Mesenteric fat pad (tissue), 1 donor: Measurements from ENCODE around the gene DNAJC22. TPM values are rescaled to one million over a fixed set of nuclear protein-coding genes. Genes with fewer than 3 reads are reported as not detected.
"Not testable (repeated sequence)": the region's sequence is repeated elsewhere in the genome, so short reads cannot be mapped to it uniquely, and the experiment has no call there.

Experiments used
- DNase-seq: peaks from one replicate; pipeline ENCODE4 v3.0.0-alpha.2; 2020; ENCODE audit warnings: low spot score
- long read RNA-seq: library from polyadenylated mRNA; unstranded; transcript quantifications from one replicate; pipeline ENCODE4 v2.0.0, GENCODE V29; 2020
- total RNA-seq: library from RNA; stranded (reverse); fragmentation: NEBNext Ultra II Directional; extraction: Animal tissue kit (Norgen Biotek cat#: 25700); gene quantifications from one replicate; pipeline ENCODE4 v1.2.1, GENCODE V29; 2021
- donor health status: DM: yes; HTN: yes; CAD: no.

Gene DNAJC22
- not detected for total RNA-seq
- long read RNA-seq = 0 reads

- peak; percentile 53 for DNase-seq
Measured at GRCh38 chr12:49346659-49347310, at the start of gene DNAJC22. DNAJC22 (plus strand) TSS chr12:49346888; CDS start chr12:49348873, 1,985 bp downstream.

GRCh38 chr12:49297695-49298060 lies 49.0 kb upstream of the DNAJC22 start:
- no peak for DNase-seq

GRCh38 chr12:49298160-49298559 lies 48.5 kb upstream of the DNAJC22 start:
- no peak for DNase-seq

- DNase-seq = no peak
Measured at GRCh38 chr12:49301760-49302159, 44.9 kb upstream of the DNAJC22 start.

- no peak for DNase-seq
Measured at GRCh38 chr12:49304161-49304560, 42.5 kb upstream of the DNAJC22 start.

- DNase-seq = no peak
Measured at GRCh38 chr12:49305762-49306510, 40.8 kb upstream of the DNAJC22 start.

- DNase-seq = no peak
Measured at GRCh38 chr12:49309386-49309785, 37.3 kb upstream of the DNAJC22 start.

GRCh38 chr12:49310451-49311000 lies 36.2 kb upstream of the DNAJC22 start:
- not testable (repeated sequence) for DNase-seq

GRCh38 chr12:49314811-49315210 lies 31.9 kb upstream of the DNAJC22 start:
- DNase-seq = no peak

- not testable (repeated sequence) for DNase-seq
Measured at GRCh38 chr12:49317118-49317517, 29.6 kb upstream of the DNAJC22 start.

- not testable (repeated sequence) for DNase-seq
Measured at GRCh38 chr12:49320411-49321103, 26.1 kb upstream of the DNAJC22 start.

- DNase-seq = no peak
Measured at GRCh38 chr12:49322367-49322707, 24.4 kb upstream of the DNAJC22 start.

- peak; percentile 98 for DNase-seq
Measured at GRCh38 chr12:49322708-49323523, 23.8 kb upstream of the DNAJC22 start, which contains the start of gene TROAP. TROAP (plus strand) TSS chr12:49323255; CDS start chr12:49323609, 354 bp downstream.

GRCh38 chr12:49323524-49324097 lies 23.1 kb upstream of the DNAJC22 start:
- no peak for DNase-seq

- no peak for DNase-seq
Measured at GRCh38 chr12:49325606-49326005, 21.1 kb upstream of the DNAJC22 start.

GRCh38 chr12:49327368-49327767 lies 19.3 kb upstream of the DNAJC22 start:
- DNase-seq = no peak

GRCh38 chr12:49327887-49328286 lies 18.8 kb upstream of the DNAJC22 start:
- no peak for DNase-seq

GRCh38 chr12:49328816-49329215 lies 17.9 kb upstream of the DNAJC22 start:
- DNase-seq = no peak

- DNase-seq = no peak
Measured at GRCh38 chr12:49330032-49330619, 16.6 kb upstream of the DNAJC22 start.
